Dermis microvascular lymphatic vessel endothelial cell (primary cell): ENCODE results near the gene ANKRD13C. TPM values are rescaled to one million over a fixed set of nuclear protein-coding genes. Genes with fewer than 3 reads are reported as not detected.

Source experiments
- DNase-seq, 2 donors: peaks; one replicate each; pipeline versions ENCODE4 v3.0.0 to v3.0.0-alpha.2; 2010; ENCODE audit warnings: low read depth in 2 of 2
- total RNA-seq: library from RNA; depleted of rRNA; stranded (reverse); fragments of >200 nt; gene quantifications from 2 replicates; pipeline ENCODE4 v1.2.1, GENCODE V29; 2014

ANKRD13C gene
- total RNA-seq, 1 donor from 2014 or later = 18.7 TPM

DNA sequence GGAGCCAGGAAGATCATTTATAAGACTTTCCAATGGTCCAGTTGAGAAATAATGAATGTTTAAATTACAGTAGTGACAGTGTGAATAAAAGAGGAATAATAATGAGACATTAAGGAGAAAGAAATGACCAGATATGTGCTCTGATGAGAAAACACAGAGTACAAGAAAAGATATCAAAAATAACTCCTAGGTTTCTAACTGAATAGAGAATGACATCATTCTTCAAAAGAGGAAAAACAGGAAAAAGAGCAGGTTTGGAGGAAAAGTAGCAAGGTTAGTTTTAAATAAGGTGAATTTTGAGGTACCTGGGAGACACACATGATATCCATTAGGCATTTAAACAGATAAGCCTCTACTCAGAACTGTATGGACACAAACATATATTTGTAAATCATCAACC is 55.0 kb downstream of the ANKRD13C start:
- DNase-seq = no peak

DNA sequence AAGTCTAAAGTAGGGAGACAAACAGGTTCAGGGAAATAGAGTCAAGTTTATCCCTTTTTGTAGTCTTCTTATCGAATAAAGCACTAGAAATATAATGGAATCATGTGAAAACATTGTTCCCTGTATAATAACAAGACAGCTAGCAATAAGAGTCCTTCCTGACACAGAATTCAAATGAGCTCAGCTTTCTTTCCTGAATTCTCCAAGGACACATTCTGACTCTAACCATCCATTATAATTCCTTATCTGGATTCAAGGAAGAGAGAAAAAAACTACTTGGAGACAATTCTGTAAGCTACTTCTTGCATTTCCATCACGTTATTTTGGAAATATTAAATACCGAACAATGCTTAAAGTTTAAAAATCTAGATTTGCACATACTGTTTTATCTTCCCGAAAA is 58.8 kb downstream of the ANKRD13C start:
- DNase-seq = no peak

DNA sequence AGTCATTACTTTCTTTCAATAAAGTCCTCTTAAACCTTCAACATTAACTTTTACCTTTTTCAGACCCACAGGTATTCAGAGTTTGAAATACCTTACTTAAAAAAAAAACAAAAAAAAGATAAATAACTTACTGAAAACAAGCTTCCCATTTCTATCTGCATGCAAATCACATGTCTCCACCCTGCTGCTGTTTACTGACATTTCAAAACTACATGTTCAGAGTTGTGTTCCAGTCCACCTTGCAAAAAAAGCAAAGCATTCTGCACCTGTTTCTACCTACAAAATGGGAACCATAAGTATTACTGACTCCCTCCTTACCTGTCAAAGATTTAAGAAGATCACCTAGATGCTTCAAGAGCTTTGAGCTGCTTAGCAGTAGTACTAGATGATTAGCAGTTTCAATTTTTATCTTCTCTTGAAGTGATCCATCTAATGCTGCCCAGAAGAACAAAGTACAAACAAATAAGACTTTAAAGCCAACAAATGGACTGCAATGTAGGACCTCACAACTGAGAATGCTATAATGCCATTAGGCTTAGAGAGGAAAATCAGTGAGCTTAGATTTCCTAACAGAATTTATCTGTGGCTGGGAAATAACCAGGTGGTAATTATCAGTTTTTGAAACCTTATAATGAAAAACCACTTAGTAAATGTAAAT is 61.2 kb downstream of the ANKRD13C start:
- no peak for DNase-seq

DNA sequence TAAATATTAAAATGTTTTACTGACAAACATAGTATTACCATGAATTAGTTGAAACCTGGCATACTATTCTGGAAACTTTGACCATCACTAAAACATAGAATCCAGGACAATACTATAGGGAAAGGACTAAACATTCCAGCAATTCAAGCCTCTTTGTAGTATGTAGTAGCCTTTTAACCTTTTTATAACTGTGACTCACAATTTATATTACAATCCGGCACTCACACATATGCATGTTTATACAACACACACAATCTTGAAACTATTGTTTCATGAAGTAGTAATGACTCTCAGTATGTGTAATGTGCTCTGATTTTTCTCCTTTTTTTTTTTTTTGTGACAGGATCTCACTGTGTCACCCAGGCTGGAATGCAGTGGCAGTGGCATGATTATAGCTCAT is 64.3 kb downstream of the ANKRD13C start:
- peak; percentile 72 to 84 for DNase-seq

DNA sequence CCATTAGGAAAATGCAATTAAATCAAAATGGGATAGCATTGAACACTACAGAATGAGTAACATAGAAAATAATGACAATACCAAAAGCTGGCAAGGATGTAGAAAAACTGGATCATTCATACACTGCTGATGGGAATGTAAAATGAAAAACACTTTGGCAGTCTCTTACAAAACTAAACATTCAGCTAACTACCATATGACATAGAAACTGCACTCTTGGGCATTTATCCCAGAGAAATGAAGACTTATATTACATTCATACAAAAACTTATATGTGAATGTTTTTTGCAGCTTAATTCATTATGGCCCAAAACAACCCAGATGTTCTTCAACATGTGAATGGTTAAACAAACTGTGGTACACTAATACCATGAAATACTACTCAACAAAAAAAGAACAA is 66.4 kb downstream of the ANKRD13C start:
- no peak for DNase-seq

DNA sequence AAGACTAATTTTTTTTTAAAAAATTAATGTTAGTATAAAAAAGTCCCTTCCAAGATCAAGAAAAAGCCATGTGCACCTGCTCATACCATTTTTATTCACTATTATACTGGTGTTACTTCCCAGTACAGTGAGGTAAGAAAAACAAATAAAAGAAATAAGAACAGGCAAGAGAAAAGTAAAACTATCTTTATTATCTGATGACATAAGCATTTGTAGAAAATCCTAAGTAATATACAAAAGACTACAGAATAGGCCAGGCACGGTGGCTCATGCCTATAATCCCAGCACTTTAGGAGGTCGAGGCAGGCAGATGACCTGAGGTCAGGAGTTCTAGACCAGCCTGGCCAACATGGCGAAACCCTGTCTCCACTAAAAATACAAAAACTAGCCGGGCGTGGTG is 68.1 kb downstream of the ANKRD13C start:
- DNase-seq = no peak

DNA sequence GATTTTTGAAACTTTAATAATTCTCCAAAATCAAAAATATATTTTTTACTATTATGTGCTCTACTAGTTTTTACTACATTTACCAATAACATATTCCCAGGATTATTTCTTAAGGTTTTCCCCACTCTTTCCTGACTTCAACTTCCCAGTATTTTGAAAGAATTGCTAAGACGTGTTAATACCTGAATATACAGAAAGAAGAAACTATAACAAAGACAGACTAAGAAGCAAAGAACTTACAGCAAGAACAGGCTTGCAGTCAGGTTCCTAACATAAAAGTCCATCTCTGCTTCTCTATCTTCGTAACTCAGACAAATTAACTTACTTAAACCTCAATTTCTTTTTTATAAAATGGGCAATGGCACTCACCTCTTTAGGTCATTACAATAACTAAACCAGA is 70.2 kb downstream of the ANKRD13C start:
- no peak for DNase-seq

DNA sequence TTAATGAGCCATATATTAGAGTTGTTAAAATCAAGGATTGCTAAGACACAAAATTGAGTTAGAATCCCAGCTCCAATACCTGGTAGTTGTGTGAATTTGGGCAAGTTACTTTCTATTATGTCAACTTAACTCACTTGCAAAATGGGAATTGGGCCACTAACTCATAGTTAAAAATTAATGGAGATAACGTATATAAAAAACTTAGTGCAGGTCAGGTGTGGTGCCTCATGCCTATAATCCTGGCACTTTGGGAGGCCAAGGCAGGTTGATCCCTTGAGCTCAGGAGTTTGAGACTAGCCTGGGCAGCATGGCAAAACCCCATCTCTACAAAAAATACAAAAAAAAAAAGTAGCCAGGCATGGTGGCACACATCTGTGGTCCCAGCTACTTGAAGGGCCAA is 75.8 kb downstream of the ANKRD13C start:
- no peak for DNase-seq

DNA sequence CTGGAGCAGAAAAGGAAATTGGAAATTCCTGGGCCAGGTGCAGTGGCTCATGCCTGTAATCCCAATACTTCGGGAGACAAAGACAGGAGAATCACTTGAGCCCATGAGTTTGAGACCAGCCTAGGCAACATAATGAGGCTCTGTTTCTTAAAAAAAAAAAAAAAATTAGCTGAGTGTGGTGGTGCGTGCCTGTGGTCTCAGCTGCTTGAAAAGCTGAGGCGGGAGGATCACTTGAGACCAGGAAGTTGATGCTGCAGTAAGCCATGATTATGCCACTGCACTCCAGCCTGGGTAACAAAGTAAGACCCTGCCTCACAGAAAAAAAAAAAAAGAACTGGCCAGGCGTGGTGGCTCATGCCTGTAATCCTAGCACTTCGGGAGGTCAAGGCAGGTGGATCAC is 76.6 kb downstream of the ANKRD13C start:
- no peak for DNase-seq

DNA sequence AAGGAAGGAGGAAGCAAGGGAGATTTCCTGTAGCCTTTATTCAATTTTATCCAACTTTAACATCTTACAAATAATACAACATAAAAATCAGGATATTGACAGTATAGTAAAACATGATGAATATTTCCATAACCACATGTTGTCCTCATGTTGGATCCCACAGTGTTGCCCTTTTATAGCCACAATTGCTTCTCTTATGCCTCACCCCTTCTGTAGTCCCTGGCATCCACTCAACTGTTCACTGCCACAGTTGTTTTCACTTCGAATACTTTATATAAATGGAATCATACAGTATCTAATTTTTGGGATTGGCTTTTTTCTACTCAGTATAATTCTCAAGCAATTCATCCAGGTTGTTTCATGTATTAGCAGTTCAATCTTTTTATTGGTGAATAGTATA is 88.6 kb downstream of the ANKRD13C start:
- no peak for DNase-seq

DNA sequence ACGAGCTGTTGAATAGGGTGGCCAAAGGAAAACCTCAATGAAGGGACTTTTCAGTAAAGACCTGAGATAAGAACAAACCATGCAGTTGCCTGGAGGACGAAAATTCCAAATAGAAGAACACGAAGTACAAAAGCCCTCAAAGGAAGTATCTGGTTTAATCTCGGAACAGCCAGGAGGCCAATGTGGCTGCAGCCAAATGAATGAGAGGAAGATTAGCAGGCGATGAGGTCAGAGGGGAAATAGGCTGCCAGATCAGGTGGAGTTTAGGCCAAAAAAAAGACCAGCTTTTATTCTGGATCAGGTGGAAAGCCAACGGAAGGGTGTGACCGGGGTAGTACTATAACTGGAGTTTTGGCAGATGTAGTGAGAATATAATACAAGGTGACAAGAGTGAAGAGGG is 89.7 kb downstream of the ANKRD13C start:
- DNase-seq = peak; percentile 22 to 50

DNA sequence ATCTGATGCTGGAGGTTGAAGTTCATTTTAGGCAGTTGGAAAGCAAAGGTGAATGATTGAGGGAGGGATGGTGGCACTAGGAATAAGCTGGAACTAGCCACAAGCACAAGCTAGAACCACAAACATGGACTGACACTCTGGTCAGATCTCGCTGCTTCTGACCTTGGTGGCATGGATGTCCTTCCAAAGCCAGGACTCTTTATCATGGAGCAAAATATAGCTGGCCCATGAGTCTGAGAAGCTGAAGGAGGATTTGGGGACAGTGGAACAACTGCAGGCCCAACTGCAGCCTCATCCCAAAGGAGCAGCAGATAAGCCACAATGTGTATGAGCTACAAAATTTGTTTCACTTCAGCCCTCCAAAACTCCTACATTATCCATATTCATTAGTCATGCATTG is 97.9 kb downstream of the ANKRD13C start:
- DNase-seq = no peak

DNA sequence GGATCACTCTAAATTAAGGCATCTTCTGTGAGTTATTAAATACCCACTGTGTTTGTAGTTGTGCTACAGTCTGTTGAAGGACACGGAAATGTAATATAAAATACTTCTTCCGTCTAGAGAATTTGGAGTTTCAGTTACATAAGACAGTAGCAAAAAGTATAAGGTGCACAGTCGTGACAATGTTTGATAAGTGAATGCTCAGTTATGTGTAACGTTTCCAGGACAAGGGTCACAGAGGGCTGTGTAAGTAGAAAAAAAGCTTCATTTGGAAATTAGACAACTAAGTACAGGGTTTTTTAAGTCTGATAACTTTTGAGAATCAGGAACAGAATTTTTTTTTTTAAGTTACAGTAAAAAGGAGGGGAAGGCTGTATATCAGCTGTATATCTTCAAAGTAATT is 105.8 kb downstream of the ANKRD13C start:
- DNase-seq = no peak

DNA sequence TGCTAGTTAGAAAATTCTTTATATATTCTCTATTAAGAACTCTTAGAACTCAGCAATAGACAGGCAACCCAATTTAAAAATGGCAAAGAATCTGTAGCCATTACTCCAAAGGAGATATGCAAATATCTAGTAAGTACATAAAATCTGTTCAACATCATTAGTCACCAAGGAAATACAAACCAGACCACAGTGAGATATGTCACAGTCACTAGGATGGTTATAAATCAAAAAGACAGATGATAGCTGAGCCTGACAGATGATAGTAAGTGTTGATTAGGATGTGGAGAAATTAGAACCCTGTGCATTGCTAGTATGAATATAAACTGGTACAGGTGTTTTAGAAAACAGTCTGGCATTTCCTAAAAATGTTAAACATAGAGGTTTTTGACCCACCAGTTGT is 106.8 kb downstream of the ANKRD13C start:
- DNase-seq = no peak

DNA sequence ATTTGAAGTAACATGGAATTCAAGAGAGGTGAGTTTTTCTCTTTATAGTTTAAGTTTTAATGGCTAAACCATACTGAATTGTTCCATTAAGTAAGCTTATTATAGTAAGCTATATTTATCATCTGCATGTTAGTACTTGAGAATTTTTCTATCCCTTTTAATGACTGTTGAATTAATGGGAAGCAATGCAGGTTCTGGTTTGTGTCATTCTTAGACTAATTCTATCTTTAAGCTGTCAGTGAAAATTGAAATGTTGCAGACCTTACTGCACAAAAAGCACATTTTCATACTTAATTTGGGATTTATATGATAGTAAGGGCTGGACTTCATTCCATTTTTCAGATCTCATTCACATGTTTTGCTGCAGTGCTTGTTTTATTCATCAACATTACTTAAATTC is 107.4 kb downstream of the ANKRD13C start:
- DNase-seq = no peak

DNA sequence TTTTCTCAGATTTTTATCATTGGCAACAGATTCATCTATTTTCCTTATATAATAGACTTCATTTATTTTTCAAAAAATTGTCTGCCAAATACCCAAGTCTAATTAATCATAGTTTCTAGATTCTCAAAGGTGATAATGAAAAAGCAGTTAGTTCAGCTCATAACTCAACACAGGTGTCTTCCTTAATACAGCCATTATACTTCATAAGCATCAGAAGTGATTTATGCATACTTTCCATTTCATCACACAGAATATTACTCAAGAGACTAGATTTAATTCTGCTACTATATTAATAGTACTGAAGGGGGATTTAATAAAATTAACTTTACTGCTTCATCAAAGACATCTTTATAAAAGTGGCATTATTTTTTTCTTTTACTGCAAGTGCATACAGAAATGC is 114.6 kb downstream of the ANKRD13C start:
- no peak for DNase-seq

DNA sequence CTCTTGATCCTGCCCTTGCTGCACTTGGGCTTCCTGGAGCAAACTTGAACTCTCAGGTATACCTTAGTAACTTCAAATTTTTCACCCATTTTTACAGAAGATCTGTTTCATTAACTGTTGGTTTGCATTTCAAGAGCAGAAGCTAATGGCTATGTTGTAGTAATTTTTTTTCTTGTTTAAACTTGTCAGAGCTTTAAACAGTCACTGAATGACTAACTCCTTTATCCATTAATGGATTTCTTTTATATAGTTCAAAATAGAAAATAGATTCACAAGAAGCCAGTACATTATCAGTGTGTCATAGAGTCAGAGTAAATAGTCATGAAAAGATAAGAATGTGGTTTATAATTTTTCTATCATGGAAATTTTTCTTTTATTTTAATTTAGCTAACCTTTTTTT is 119.8 kb downstream of the ANKRD13C start:
- DNase-seq = no peak

DNA sequence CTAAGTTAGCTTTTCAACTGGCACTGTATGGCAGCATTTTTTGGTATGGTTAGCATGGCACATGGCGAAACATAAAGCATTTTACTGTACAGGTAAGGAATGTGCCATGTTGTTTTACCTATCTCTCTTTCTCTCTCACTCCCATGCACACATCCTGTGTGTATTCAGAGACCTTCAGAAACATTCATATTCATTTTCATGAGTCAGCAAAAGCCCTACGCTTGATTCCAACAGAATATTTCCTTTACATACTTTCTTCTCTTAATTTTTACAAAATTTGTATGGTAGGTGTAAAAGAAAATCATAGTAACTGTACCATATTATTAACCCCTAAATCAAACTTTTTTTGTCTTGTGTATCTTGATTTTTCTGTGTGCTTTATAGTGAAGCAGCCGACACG is 123.0 kb downstream of the ANKRD13C start:
- no peak for DNase-seq

DNA sequence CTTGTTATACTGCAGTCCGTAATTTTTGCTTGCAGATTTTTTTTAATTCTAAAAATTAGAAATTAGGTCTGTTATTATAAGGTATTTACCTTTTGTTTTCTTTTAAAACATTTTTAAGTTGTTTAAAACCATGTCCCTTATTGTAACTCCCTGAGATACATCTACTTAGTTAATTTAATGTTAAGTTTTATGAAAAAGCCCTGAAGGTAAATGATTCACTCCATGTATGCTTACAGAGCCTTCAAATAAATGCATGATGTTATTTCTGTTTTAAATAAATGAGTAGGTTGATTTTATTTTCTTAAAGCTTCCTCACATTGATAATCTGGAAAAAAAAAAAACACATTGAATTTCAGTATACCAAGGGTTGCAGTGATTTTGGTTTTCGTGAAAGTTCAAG is 125.9 kb downstream of the ANKRD13C start:
- no peak for DNase-seq

DNA sequence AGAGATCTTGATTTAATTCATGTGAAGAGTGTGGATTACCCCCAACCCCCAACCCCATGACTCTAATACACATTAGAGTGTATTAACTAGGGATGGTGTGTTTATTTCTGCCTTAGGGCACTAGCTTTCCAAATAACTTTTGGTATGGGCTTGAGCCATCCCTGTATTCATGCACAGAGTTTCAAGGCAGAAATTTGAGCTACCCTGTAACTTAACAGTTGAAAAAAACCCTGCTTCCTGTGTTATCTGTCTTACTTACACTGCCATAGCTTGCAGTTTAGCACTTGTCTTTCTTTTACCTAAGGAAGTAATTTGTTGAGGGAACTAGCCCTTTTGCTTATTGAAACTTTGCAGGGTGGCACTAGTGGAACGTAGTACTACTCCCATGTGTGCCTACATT is 127.1 kb downstream of the ANKRD13C start:
- no peak for DNase-seq

DNA sequence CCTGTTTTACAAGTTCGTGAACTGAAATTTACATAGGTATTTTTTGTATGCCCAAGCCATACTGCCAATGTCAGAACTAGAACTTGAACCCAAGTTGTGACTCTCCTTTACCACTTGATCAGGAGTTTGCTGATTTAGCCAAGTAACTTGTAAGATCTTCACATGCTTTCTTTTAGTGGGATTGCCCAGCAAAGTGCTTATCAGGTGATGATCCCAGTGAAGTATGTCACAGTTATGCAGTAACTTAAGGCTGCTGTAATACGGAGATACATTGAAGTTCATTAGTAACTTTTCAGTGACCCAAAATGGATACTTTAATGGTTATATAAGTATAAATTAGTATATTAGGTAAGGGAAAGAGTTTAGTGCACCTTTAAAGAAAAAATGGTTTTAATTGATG is 129.6 kb downstream of the ANKRD13C start:
- DNase-seq = no peak

DNA sequence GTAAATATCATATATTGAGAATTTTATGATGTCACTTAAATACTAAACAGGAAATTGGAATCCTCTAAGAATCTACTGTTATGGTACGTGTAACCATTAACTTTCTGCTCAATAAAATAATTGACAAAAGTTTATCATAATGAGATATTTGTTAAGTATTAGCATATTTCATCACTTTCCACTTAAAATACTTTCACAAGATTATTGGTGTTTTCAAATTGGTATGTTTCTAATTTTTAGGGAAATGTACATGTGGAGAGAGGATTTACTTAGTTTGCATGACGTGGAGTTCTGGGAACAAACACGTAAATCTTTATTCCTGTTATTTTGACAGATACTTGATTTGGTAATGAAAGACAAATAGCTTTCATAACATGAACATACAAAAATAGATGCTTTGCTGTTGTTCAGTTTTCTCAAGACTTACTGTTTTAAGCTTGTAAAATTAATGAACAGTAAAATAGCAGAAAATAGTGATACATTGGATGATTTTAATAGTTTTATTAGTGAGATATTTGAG is 131.7 kb downstream of the ANKRD13C start:
- peak in 1 of 2 donors; percentile 7 for DNase-seq

DNA sequence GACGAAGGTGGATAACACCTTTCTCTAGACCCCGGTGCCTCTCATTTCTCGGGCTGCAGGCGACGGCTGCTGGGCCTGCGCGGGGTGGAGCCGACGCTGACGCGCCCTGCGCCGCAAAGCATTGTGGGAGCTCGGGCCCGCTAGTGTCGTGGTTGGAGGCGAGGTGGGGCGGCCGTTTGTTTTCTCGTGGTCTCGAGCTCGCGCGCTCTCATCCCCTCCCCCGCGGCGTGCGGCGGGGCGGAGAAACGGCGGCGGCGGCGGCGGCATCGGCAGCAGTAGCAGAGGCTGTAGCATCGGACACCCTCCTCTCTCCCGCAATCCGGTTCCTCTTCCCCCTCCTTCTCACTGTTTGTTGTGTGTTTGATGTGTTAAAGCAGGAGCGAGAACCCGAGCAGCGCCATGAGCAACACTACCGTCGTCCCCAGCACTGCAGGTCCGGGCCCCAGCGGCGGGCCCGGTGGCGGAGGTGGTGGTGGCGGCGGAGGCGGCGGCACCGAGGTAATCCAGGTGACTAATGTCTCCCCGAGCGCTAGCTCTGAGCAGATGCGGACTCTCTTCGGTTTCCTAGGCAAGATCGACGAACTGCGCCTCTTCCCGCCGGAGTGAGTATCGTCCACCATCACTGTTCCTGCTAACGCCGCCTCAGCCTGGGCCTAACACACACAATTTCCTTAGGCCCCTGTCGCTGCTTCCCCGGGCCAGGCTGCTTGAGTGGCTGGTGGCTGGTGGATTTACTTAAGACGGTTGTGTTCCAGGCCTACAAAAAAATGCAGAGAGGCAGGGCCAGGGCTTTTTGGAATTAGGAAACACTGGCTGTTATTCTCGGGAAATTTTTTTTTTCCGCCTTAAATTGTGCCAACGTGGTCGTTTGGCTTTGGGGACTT is 133.0 kb downstream of the ANKRD13C start, which contains the start of gene SRSF11:
Gene SRSF11 (plus strand): TSS at position 143 of the 884 bp plus-strand sequence. CDS start 257 bp downstream, at position 400.
- peak; percentile 84 to 95 for DNase-seq
